H9 (cell line): ENCODE data around the gene XXYLT1. TPM values are rescaled to one million over a fixed set of nuclear protein-coding genes. Genes with fewer than 3 reads are reported as not detected.

Source experiments
- DNase-seq: peaks from one replicate; pipeline ENCODE4 v3.0.0-alpha.2; 2017
- H2AFZ ChIP-seq: one replicate; pipeline ENCODE4 v1.6.1; 2013; ENCODE audit warnings: mild to moderate bottlenecking, low read length, control low read depth, moderate library complexity
- H2AK5ac ChIP-seq: 2 replicates; pipeline ENCODE4 v1.6.1; 2013; ENCODE audit warnings: low read length, control low read depth, mixed read lengths; ENCODE audit not compliant: insufficient read length
- H2BK120ac ChIP-seq: one replicate; pipeline ENCODE4 v1.6.1; 2013; ENCODE audit warnings: low read depth, mild to moderate bottlenecking, low read length, control low read depth, inconsistent platforms; ENCODE audit not compliant: poor library complexity, severe bottlenecking
- H2BK12ac ChIP-seq: 2 replicates; pipeline ENCODE4 v1.6.1; 2013; ENCODE audit warnings: low read length, control low read depth, mixed read lengths, low read depth; ENCODE audit not compliant: insufficient read length
- H2BK15ac ChIP-seq: 2 replicates; pipeline ENCODE4 v1.6.1; 2013; ENCODE audit warnings: low read depth, low read length, control low read depth
- H2BK20ac ChIP-seq: one replicate; pipeline ENCODE4 v1.6.1; 2013; ENCODE audit warnings: low read depth, mild to moderate bottlenecking, low read length, control low read depth, inconsistent platforms; ENCODE audit not compliant: poor library complexity, severe bottlenecking
- H2BK5ac ChIP-seq: 2 replicates; pipeline ENCODE4 v1.6.1; 2013; ENCODE audit warnings: low read length, control low read depth, mixed read lengths; ENCODE audit not compliant: insufficient read length
- H3K14ac ChIP-seq: 2 replicates; pipeline ENCODE4 v1.6.1; 2013; ENCODE audit warnings: low read length, control low read depth; ENCODE audit not compliant: insufficient read depth
- H3K18ac ChIP-seq: 2 replicates; pipeline ENCODE4 v1.6.1; 2013; ENCODE audit warnings: low read depth, mild to moderate bottlenecking, mixed read lengths, low read length, control low read depth; ENCODE audit not compliant: insufficient read length
- H3K23ac ChIP-seq: 2 replicates; pipeline ENCODE4 v1.6.1; 2013; ENCODE audit warnings: low read length, control low read depth, mixed read lengths, low read depth; ENCODE audit not compliant: insufficient read length
- H3K23me2 ChIP-seq: 2 replicates; pipeline ENCODE4 v1.6.1; 2013; ENCODE audit warnings: low read depth, mild to moderate bottlenecking, mixed read lengths, low read length, control low read depth; ENCODE audit not compliant: insufficient read length, poor library complexity, severe bottlenecking
- H3K27ac ChIP-seq: 2 replicates; pipeline ENCODE4 v1.5.1; 2013; ENCODE audit warnings: low read length, control low read depth, mixed read lengths, low read depth; ENCODE audit not compliant: insufficient read length
- H3K27me3 ChIP-seq: 2 replicates; pipeline ENCODE4 v1.6.1; 2013; ENCODE audit warnings: low read length, control low read depth, inconsistent platforms; ENCODE audit not compliant: insufficient read depth
- H3K4ac ChIP-seq: 2 replicates; pipeline ENCODE4 v1.6.1; 2013; ENCODE audit warnings: low read depth, mild to moderate bottlenecking, control low read depth, inconsistent platforms, low read length, moderate library complexity
- H3K4me1 ChIP-seq: 2 replicates; pipeline ENCODE4 v1.6.1; 2013; ENCODE audit warnings: low read length, control low read depth, inconsistent platforms; ENCODE audit not compliant: insufficient read depth
- H3K4me2 ChIP-seq: 2 replicates; pipeline ENCODE4 v1.6.1; 2013; ENCODE audit warnings: low read length, control low read depth, mixed read lengths; ENCODE audit not compliant: insufficient read length, insufficient read depth
- H3K56ac ChIP-seq: 2 replicates; pipeline ENCODE4 v1.6.1; 2013; ENCODE audit warnings: low read depth, mild to moderate bottlenecking, mixed read lengths, low read length, control low read depth; ENCODE audit not compliant: insufficient read length
- H3K79me1 ChIP-seq: 2 replicates; pipeline ENCODE4 v1.6.1; 2013; ENCODE audit warnings: low read depth, mild to moderate bottlenecking, moderate library complexity, low read length, control low read depth, inconsistent platforms; ENCODE audit not compliant: insufficient read depth, poor library complexity, severe bottlenecking
- H3K79me2 ChIP-seq: 2 replicates; pipeline ENCODE4 v1.6.1; 2013; ENCODE audit warnings: low read length, control low read depth, inconsistent platforms; ENCODE audit not compliant: insufficient read depth
- H3K9ac ChIP-seq: 2 replicates; pipeline ENCODE4 v1.6.1; 2013; ENCODE audit warnings: low read length, control low read depth, mixed read lengths; ENCODE audit not compliant: insufficient read length; ENCODE audit errors: extremely low read depth
- H3K9me3 ChIP-seq: one replicate; pipeline ENCODE4 v1.6.1; 2013; ENCODE audit warnings: low read depth, low read length, inconsistent platforms; ENCODE audit not compliant: control insufficient read depth
- H3T11ph ChIP-seq: one replicate; pipeline ENCODE4 v1.6.1; 2013; ENCODE audit warnings: mild to moderate bottlenecking, low read length, control low read depth, inconsistent platforms
- H4K20me1 ChIP-seq: one replicate; pipeline ENCODE4 v1.6.1; 2013; ENCODE audit not compliant: control insufficient read depth, insufficient read length, insufficient read depth
- H4K5ac ChIP-seq: 2 replicates; pipeline ENCODE4 v1.6.1; 2013; ENCODE audit warnings: low read depth, mild to moderate bottlenecking, mixed read lengths, low read length, control low read depth; ENCODE audit not compliant: insufficient read length
- H4K8ac ChIP-seq: replicated peaks from 2 replicates; pipeline ENCODE4 v1.6.1; 2013; ENCODE audit warnings: low read length, control low read depth, mixed read lengths, low read depth; ENCODE audit not compliant: insufficient read length
- H4K91ac ChIP-seq: 2 replicates; pipeline ENCODE4 v1.6.1; 2013; ENCODE audit warnings: low read depth, mild to moderate bottlenecking, moderate library complexity, mixed read lengths, low read length, control low read depth; ENCODE audit not compliant: insufficient read length
- H3K27ac Mint-ChIP-seq, 3 experiments: 2 replicates in 2 of 3; 3 replicates in 1 of 3; pipeline ENCODE4 v1.8.0; 2020 to 2021; ENCODE audit warnings: mixed read lengths in 3 of 3, mild to moderate bottlenecking in 1 of 3, moderate library complexity in 1 of 3
- H3K27me3 Mint-ChIP-seq: 2 replicates; pipeline ENCODE4 v1.8.0; 2021; ENCODE audit warnings: low read depth, mild to moderate bottlenecking, moderate library complexity, mixed read lengths
- H3K36me3 Mint-ChIP-seq, 3 experiments: 2 replicates in 2 of 3; 3 replicates in 1 of 3; pipeline ENCODE4 v1.8.0; 2020 to 2021; ENCODE audit warnings: low read depth in 3 of 3, mixed read lengths in 3 of 3; ENCODE audit not compliant: insufficient read depth in 1 of 3
- H3K4me1 Mint-ChIP-seq, 2 experiments: 2 replicates each; pipeline ENCODE4 v1.8.0; 2020; ENCODE audit warnings: mixed read lengths in 2 of 2
- H3K4me3 Mint-ChIP-seq, 2 experiments: 2 replicates in 1 of 2; 3 replicates in 1 of 2; pipeline ENCODE4 v1.8.0; 2020 to 2021; ENCODE audit warnings: mild to moderate bottlenecking in 2 of 2, mixed read lengths in 2 of 2, moderate library complexity in 1 of 2
- H3K9me3 Mint-ChIP-seq, 2 experiments: 2 replicates in 1 of 2; 3 replicates in 1 of 2; pipeline ENCODE4 v1.8.0; 2020; ENCODE audit warnings: mild to moderate bottlenecking in 2 of 2, mixed read lengths in 2 of 2, moderate library complexity in 1 of 2
- WGBS: extraction: QIAGEN DNeasy Blood & Tissue Kit; methylation state at CpG from one replicate; pipeline ENCODE4 v1.1.7; 2013; ENCODE audit warnings: missing lambda C conversion rate, low lambda C conversion rate, mixed read lengths; ENCODE audit not compliant: insufficient read length; ENCODE audit errors: extremely low coverage; 5-methylcytosine and 5-hydroxymethylcytosine counted together
- total RNA-seq: library from RNA; stranded (reverse); gene quantifications from 2 replicates; pipeline ENCODE4 v1.2.1, GENCODE V29; 2021
- TF ChIP-seq, protein P1 (sequence below): fragments of 200-600 bp; sonication (generic); conservative IDR thresholded peaks from 3 replicates; pipeline ENCODE4 v1.8.0; 2021; ENCODE audit warnings: antibody characterized with exemption, mild to moderate bottlenecking

Gene XXYLT1
- total RNA-seq, 1 experiment from 2014 or later, result 22.7 TPM

DNA sequence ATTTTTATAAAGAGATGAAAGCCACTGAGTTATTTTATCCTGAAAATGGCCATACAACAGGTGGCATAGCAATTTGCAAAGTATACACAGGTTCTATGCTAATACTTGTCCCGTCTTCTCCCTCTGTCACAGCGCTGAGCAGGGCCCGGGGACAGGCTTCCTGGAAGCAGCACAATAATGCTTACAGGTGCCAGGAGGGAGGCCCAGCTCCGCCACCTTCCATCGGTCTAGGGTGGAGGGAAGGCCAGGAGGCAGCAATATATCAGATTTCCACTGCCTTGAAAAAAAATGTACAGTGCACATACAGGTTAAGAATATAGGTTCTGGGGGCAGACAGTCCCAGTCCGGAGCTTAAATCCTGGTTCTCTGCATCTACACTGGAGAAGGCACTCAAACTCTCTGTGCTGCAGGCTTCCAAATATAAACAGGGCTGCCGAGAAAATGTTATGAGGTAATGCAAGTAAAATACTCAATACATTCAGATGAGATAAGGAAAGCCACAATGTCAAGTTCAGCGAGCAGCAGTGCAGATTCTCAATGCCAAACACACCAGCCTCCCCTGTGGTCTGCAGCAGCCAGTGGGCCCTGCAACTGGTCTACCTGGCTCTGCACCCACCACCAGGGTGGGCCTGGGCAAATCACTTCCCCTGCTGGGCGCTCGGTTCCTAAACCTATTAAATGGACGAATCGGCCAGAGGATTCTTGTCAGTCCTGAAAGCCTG is 189.6 kb downstream of the XXYLT1 start:
- Histone ChIP-seq H3K79me2 (no peaks in the 10 kb centered on the region), H3K27me3 (no peaks in the 10 kb centered on the region), H3K9ac (no peak overlapping the region), H2AK5ac (no peak overlapping the region), H3K4ac (no peak overlapping the region), H3K23me2 (no peaks in the 10 kb centered on the region), H2BK12ac (no peak overlapping the region), H2BK15ac (no peak overlapping the region), H4K91ac (no peak overlapping the region), H3K79me1 (no peaks in the 10 kb centered on the region), H3K18ac (no peak overlapping the region), H2BK20ac (no peak overlapping the region), H2BK120ac (no peak overlapping the region), H2AFZ (no peak overlapping the region), H3K27ac (no peak overlapping the region), H3K4me1 (no peaks in the 10 kb centered on the region; the same call in 1 of the 2 replicates), H3K4me2 (no peak overlapping the region), H2BK5ac (no peak overlapping the region), H4K8ac (no peak overlapping the region), H4K5ac (no peak overlapping the region), H3K56ac (no peak overlapping the region), H3K9me3 (no peaks in the 10 kb centered on the region), H3K23ac (no peak overlapping the region), H3T11ph (no peak overlapping the region), H3K14ac (no peak overlapping the region), H4K20me1 (no peaks in the 10 kb centered on the region)
- Mint-ChIP-seq H3K27me3 (no peaks in the 10 kb centered on the region), H3K36me3 (peaks cover 0 to 2% (median 0%) of the 10 kb centered on the region in 3 experiments; a peak in 5 of 7 replicates), H3K9me3 (no peaks in the 10 kb centered on the region; a peak in 1 of 5 replicates), H3K4me3 (no peak overlapping the region), H3K27ac (no peak overlapping the region; a peak in 1 of 7 replicates), H3K4me1 (peaks cover 35 to 56% of the 10 kb centered on the region in 2 experiments)
- TF ChIP-seq, protein P1, sequence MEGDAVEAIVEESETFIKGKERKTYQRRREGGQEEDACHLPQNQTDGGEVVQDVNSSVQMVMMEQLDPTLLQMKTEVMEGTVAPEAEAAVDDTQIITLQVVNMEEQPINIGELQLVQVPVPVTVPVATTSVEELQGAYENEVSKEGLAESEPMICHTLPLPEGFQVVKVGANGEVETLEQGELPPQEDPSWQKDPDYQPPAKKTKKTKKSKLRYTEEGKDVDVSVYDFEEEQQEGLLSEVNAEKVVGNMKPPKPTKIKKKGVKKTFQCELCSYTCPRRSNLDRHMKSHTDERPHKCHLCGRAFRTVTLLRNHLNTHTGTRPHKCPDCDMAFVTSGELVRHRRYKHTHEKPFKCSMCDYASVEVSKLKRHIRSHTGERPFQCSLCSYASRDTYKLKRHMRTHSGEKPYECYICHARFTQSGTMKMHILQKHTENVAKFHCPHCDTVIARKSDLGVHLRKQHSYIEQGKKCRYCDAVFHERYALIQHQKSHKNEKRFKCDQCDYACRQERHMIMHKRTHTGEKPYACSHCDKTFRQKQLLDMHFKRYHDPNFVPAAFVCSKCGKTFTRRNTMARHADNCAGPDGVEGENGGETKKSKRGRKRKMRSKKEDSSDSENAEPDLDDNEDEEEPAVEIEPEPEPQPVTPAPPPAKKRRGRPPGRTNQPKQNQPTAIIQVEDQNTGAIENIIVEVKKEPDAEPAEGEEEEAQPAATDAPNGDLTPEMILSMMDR, result no peak
- no peak for DNase-seq
- no CpG with 5 or more reads among the region's 12 CpGs for WGBS
